IMR-90 (cell line): ENCODE data around the gene TIA1.

Experiments
- FOS ChIP-seq: fragments of 150-350 bp; IDR thresholded peaks from 2 replicates; pipeline ENCODE4 v1.6.1; 2016; ENCODE audit warnings: low read depth, low read length
- MAZ ChIP-seq: IDR thresholded peaks from 2 replicates; pipeline ENCODE4 v1.6.1; 2012; ENCODE audit warnings: low read depth, mild to moderate bottlenecking, low read length, improper control_type of control experiment, moderate library complexity, borderline replicate concordance
- POLR2A ChIP-seq: IDR thresholded peaks from 2 replicates; pipeline ENCODE4 v1.6.1; 2012; ENCODE audit warnings: mild to moderate bottlenecking, low read depth, low read length
- RAD21 ChIP-seq: IDR thresholded peaks from 2 replicates; pipeline ENCODE4 v1.6.1; 2012; ENCODE audit warnings: low read length, improper control_type of control experiment
- RFX5 ChIP-seq: IDR thresholded peaks from 2 replicates; pipeline ENCODE4 v1.8.0; 2012; ENCODE audit warnings: low read depth, mild to moderate bottlenecking, low read length, moderate library complexity
- SMC3 ChIP-seq: fragments of 150-350 bp; IDR thresholded peaks from 2 replicates; pipeline ENCODE4 v1.6.1; 2016; ENCODE audit warnings: low read depth, mild to moderate bottlenecking, antibody characterized with exemption, low read length, moderate library complexity
- TF ChIP-seq, protein P1 (sequence below): conservative IDR thresholded peaks from 2 replicates; pipeline ENCODE4 v1.5.1; 2012; ENCODE audit warnings: mild to moderate bottlenecking, low read depth, low read length, improper control_type of control experiment
- TF ChIP-seq, protein P2 (sequence below): fragments of 150-350 bp; IDR thresholded peaks from 2 replicates; pipeline ENCODE4 v1.6.1; 2016; ENCODE audit warnings: low read depth, mild to moderate bottlenecking, low read length, moderate library complexity, borderline replicate concordance

DNA sequence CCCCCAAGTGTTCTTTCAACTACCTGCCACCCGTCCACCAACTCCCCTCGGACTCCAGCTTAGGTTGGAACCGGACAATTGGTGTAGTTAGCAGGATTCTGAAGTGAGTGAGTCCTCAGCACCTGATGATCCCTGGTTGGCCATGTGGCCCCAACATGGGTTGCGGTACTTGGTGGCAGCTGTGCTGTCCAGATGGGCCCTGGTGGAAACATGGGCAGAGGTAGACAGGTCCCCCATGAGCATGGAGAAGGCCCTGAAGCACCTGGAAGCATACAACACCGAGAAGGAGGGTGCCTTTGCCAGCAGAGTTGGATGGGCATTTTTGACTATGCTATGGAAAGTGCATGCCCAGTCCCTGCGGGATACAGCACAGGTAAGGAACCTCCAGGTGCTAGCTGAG lies 46.6 kb downstream of the TIA1 start:
- TF ChIP-seq, protein P1, sequence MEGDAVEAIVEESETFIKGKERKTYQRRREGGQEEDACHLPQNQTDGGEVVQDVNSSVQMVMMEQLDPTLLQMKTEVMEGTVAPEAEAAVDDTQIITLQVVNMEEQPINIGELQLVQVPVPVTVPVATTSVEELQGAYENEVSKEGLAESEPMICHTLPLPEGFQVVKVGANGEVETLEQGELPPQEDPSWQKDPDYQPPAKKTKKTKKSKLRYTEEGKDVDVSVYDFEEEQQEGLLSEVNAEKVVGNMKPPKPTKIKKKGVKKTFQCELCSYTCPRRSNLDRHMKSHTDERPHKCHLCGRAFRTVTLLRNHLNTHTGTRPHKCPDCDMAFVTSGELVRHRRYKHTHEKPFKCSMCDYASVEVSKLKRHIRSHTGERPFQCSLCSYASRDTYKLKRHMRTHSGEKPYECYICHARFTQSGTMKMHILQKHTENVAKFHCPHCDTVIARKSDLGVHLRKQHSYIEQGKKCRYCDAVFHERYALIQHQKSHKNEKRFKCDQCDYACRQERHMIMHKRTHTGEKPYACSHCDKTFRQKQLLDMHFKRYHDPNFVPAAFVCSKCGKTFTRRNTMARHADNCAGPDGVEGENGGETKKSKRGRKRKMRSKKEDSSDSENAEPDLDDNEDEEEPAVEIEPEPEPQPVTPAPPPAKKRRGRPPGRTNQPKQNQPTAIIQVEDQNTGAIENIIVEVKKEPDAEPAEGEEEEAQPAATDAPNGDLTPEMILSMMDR, result no peak
- no peak for TF ChIP-seq POLR2A
- no peak for TF ChIP-seq SMC3
- no peak for TF ChIP-seq RAD21
- TF ChIP-seq, protein P2, sequence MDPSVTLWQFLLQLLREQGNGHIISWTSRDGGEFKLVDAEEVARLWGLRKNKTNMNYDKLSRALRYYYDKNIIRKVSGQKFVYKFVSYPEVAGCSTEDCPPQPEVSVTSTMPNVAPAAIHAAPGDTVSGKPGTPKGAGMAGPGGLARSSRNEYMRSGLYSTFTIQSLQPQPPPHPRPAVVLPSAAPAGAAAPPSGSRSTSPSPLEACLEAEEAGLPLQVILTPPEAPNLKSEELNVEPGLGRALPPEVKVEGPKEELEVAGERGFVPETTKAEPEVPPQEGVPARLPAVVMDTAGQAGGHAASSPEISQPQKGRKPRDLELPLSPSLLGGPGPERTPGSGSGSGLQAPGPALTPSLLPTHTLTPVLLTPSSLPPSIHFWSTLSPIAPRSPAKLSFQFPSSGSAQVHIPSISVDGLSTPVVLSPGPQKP, result no peak
- no peak for TF ChIP-seq RFX5
- no peak for TF ChIP-seq FOS
- no peak for TF ChIP-seq MAZ
